Endothelial cell of umbilical vein (primary cell): Measurements from ENCODE around the gene FAM174B.

Source experiments
- CTCF ChIP-seq, 2 donors: IDR thresholded peaks; 1 replicate in 1 of 2; 2 replicates in 1 of 2; pipeline ENCODE4 v1.5.1; 2011; ENCODE audit warnings: low read length in 2 of 2, mild to moderate bottlenecking in 2 of 2, moderate library complexity in 2 of 2, control low read depth in 1 of 2, inconsistent platforms in 1 of 2, low read depth in 1 of 2; ENCODE audit not compliant: insufficient read depth in 1 of 2; ENCODE audit errors: extremely low read depth in 1 of 2
- EZH2 ChIP-seq: IDR thresholded peaks from 2 replicates; pipeline ENCODE4 v1.6.1; 2012; ENCODE audit warnings: borderline replicate concordance, low read depth, mild to moderate bottlenecking, moderate library complexity, low read length, inconsistent platforms; ENCODE audit not compliant: severe bottlenecking
- FOS ChIP-seq: IDR thresholded peaks from 2 replicates; pipeline ENCODE4 v1.6.1; 2011; ENCODE audit warnings: mild to moderate bottlenecking, low read length, moderate library complexity, borderline replicate concordance; ENCODE audit not compliant: insufficient read depth
- MYC ChIP-seq: IDR thresholded peaks from one replicate; pipeline ENCODE4 v1.6.1; 2011; ENCODE audit warnings: mild to moderate bottlenecking, low read depth, low read length
- POLR2A ChIP-seq: IDR thresholded peaks from 2 replicates; pipeline ENCODE4 v1.6.1; 2012; ENCODE audit warnings: low read depth, mild to moderate bottlenecking, control low read depth, low read length
- POLR2AphosphoS5 ChIP-seq: IDR thresholded peaks from 2 replicates; pipeline ENCODE4 v1.6.1; 2012; ENCODE audit warnings: low read depth, mild to moderate bottlenecking, control low read depth, low read length, moderate library complexity; ENCODE audit not compliant: insufficient read depth
- TF ChIP-seq, protein P1 (sequence below): IDR thresholded peaks from 2 replicates; pipeline ENCODE4 v1.6.1; 2011; ENCODE audit not compliant: insufficient read depth, insufficient read length

DNA sequence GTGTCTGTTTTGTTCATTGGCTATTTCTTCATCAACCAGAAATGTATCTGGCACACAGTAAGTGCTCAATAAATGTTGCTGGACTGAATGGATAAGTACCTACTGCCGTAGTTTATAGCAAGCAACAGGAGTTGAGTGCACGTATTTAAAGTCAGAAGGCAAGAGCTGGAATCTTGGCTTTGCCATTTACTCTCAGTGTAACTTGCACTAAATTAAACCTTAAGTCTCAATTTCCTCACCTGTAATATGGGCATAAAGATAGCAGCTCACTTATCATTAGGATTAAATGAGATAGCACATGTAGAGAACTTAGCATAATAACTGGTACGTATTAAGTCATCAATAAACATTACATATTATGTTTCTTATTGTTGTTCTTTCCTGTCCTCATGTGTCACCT is 13.0 kb upstream of the FAM174B start:
- TF ChIP-seq POLR2A (no peak), MYC (no peak), CTCF (IDR thresholded peaks at IDR 0.05; ENCODE audit: extremely low read depth in 1 of 2, insufficient read depth in 1 of 2, low read depth in 1 of 2, low read length in 2 of 2) (no peak), EZH2 (no peak), FOS (no peak), POLR2AphosphoS5 (no peak)
- TF ChIP-seq, protein P1, sequence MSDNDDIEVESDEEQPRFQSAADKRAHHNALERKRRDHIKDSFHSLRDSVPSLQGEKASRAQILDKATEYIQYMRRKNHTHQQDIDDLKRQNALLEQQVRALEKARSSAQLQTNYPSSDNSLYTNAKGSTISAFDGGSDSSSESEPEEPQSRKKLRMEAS = no peak
